Measurements from ENCODE around the gene PKD2. TPM values are rescaled to one million over a fixed set of nuclear protein-coding genes. Genes with fewer than 3 reads are reported as not detected.

PKD2 gene
- total and polyA plus RNA-seq, 2 donors (not counting 1 experiment from before 2014, with no cell fraction given): 1.8 to 5.8 TPM

GRCh38 chr4:88033309-88033708 is 25.9 kb downstream of the PKD2 start:
- no peaks in the 10 kb centered on the region for H4K20me1 ChIP-seq (ENCODE audit: control insufficient read depth, insufficient read depth, low read length, poor library complexity, severe bottlenecking)
- H3K79me2 ChIP-seq (ENCODE audit: control insufficient read depth, insufficient read depth, low read length): no peaks in the 10 kb centered on the region
- no peak overlapping the region for H3K4me3 ChIP-seq (ENCODE audit: control extremely low read depth in 1 of 5, extremely low read depth in 1 of 5, insufficient read depth in 1 of 5, low read depth in 2 of 5, low read length in 4 of 5)
- TF ChIP-seq EZH2 (IDR thresholded peaks at IDR 0.05; ENCODE audit: borderline replicate concordance, insufficient read depth, low read depth, low read length, poor library complexity, severe bottlenecking): no peak
- peak; percentile 71 for TF ChIP-seq CTCF (IDR thresholded peaks at IDR 0.05)
- ChIA-PET CTCF (interaction anchor here (0.6 to 4.5 kb wide), 19 partner anchors 9 to 991 kb away, joined by 3 to 105 read pairs (median 4); no protein-coding TSS in a partner anchor), POLR2A (no interaction called here)
- H3K36me3 ChIP-seq (replicated peaks in 1 of 2; ENCODE audit: control extremely low read depth in 1 of 2, control insufficient read depth in 1 of 2, extremely low read depth in 1 of 2, insufficient read depth in 2 of 2, low read length in 1 of 2): no peaks in the 10 kb centered on the region
- ATAC-seq (ENCODE audit: low read depth) (peak; percentile 43), DNase-seq (peak; percentile 64)
- no peaks in the 10 kb centered on the region for H3K4me1 ChIP-seq (ENCODE audit: control insufficient read depth in 2 of 2, insufficient read depth in 2 of 2, low read length in 2 of 2)
- intact Hi-C loops (cut with micrococcal nuclease): loop anchor here (1.0 to 5.0 kb wide), 2 partner anchors 482 to 989 kb away; no protein-coding TSS in a partner anchor
- no peaks in the 10 kb centered on the region for H3K4me1 Mint-ChIP-seq
- no peaks in the 10 kb centered on the region for H3K9me3 ChIP-seq (ENCODE audit: control extremely low read depth in 1 of 3, control insufficient read depth in 2 of 3, insufficient read depth in 1 of 3, low read length in 2 of 3)
- no peak overlapping the region for H3K27ac Mint-ChIP-seq
- H3K9ac ChIP-seq (ENCODE audit: low read length): no peak overlapping the region
- no peaks in the 10 kb centered on the region for H3K27me3 ChIP-seq (replicated peaks in 1 of 4; ENCODE audit: control extremely low read depth in 1 of 4, control insufficient read depth in 3 of 4, insufficient read depth in 4 of 4, low read length in 3 of 4)
- H3K27ac ChIP-seq (ENCODE audit: low read length in 2 of 2): no peak overlapping the region
- no peaks in the 10 kb centered on the region for H3K27me3 Mint-ChIP-seq
- no peaks in the 10 kb centered on the region for H3K9me3 Mint-ChIP-seq (ENCODE audit: insufficient read depth)
- no peak overlapping the region for H3K4me3 Mint-ChIP-seq
- H3K4me2 ChIP-seq (replicated peaks; ENCODE audit: low read depth, low read length, poor library complexity, severe bottlenecking): no peak overlapping the region
- H2AFZ ChIP-seq (ENCODE audit: insufficient read depth, low read depth, low read length, poor library complexity, severe bottlenecking): no peak overlapping the region

- no peak overlapping the region for H3K4me3 Mint-ChIP-seq
- Histone ChIP-seq H3K79me2 (ENCODE audit: control insufficient read depth, insufficient read depth, low read length) (no peaks in the 10 kb centered on the region), H3K4me3 (ENCODE audit: control extremely low read depth in 1 of 5, extremely low read depth in 1 of 5, insufficient read depth in 1 of 5, low read depth in 2 of 5, low read length in 4 of 5) (no peak overlapping the region), H3K4me1 (ENCODE audit: control insufficient read depth in 2 of 2, insufficient read depth in 2 of 2, low read length in 2 of 2) (no peaks in the 10 kb centered on the region), H3K9ac (ENCODE audit: low read length) (no peak overlapping the region), H4K20me1 (ENCODE audit: control insufficient read depth, insufficient read depth, low read length, poor library complexity, severe bottlenecking) (no peaks in the 10 kb centered on the region), H3K9me3 (ENCODE audit: control extremely low read depth in 1 of 3, control insufficient read depth in 2 of 3, insufficient read depth in 1 of 3, low read length in 2 of 3) (no peaks in the 10 kb centered on the region), H3K36me3 (replicated peaks in 1 of 2; ENCODE audit: control extremely low read depth in 1 of 2, control insufficient read depth in 1 of 2, extremely low read depth in 1 of 2, insufficient read depth in 2 of 2, low read length in 1 of 2) (no peaks in the 10 kb centered on the region), H3K4me2 (replicated peaks; ENCODE audit: low read depth, low read length, poor library complexity, severe bottlenecking) (no peak overlapping the region), H3K27me3 (replicated peaks in 1 of 4; ENCODE audit: control extremely low read depth in 1 of 4, control insufficient read depth in 3 of 4, insufficient read depth in 4 of 4, low read length in 3 of 4) (no peaks in the 10 kb centered on the region), H3K27ac (ENCODE audit: low read length in 2 of 2) (no peak overlapping the region), H2AFZ (ENCODE audit: insufficient read depth, low read depth, low read length, poor library complexity, severe bottlenecking) (no peak overlapping the region)
- ChIA-PET POLR2A (no interaction called here), CTCF (interaction anchor here (0.9 to 1.3 kb wide), 4 partner anchors 22 to 988 kb away, joined by 3 to 6 read pairs (median 4); no protein-coding TSS in a partner anchor)
- no peak for DNase-seq
- H3K27ac Mint-ChIP-seq: no peak overlapping the region
- intact Hi-C loops (cut with micrococcal nuclease): no loop called here
- no peak for TF ChIP-seq CTCF (IDR thresholded peaks at IDR 0.05)
- no peak for TF ChIP-seq EZH2 (IDR thresholded peaks at IDR 0.05; ENCODE audit: borderline replicate concordance, insufficient read depth, low read depth, low read length, poor library complexity, severe bottlenecking)
- no peaks in the 10 kb centered on the region for H3K9me3 Mint-ChIP-seq (ENCODE audit: insufficient read depth)
- H3K4me1 Mint-ChIP-seq: no peaks in the 10 kb centered on the region
- 100% methylated on average over 1 of the region's 2 CpGs for WGBS (ENCODE audit: insufficient coverage)
- no peaks in the 10 kb centered on the region for H3K27me3 Mint-ChIP-seq
- ATAC-seq (ENCODE audit: low read depth): no peak
Observed at GRCh38 chr4:88035292-88035691, 27.9 kb downstream of the PKD2 start.
